Measurements from ENCODE around the gene ASIC1. TPM values are rescaled to one million over a fixed set of nuclear protein-coding genes. Genes with fewer than 3 reads are reported as not detected.

ASIC1 gene
- total and polyA plus RNA-seq, 7 experiments from 2014 or later, result 0.14 to 10.1 (median 1.7) TPM

- peak overlapping the region in 2 of 9 donors; percentile 6 to 73 for H3K27ac Mint-ChIP-seq
- no peak overlapping the region for H3K27ac ChIP-seq (ENCODE audit: low read depth, low read length)
- POLR2A ChIA-PET, result interaction anchor here (0.8 to 4.2 kb wide), 2 partner anchors 8 to 9 kb away, joined by 3 to 20 read pairs; partner anchors contain the start of gene COX14
Measured at GRCh38 chr12:50120521-50120920, 63.1 kb downstream of the ASIC1 start.

GRCh38 chr12:50120953-50121352 is 63.6 kb downstream of the ASIC1 start:
- H3K9me3 Mint-ChIP-seq, result no peaks in the 10 kb centered on the region
- Histone ChIP-seq H3K4me3 (ENCODE audit: low read length) (no peak overlapping the region), H3K36me3 (ENCODE audit: control insufficient read depth in 2 of 3, insufficient read depth in 3 of 3, low read length in 3 of 3) (peaks cover 0 to 78% (median 9%) of the 10 kb centered on the region in 3 experiments), H3K9me3 (ENCODE audit: control insufficient read depth in 2 of 3, low read length in 3 of 3) (no peaks in the 10 kb centered on the region), H3K27ac (ENCODE audit: low read depth, low read length) (no peak overlapping the region), H3K4me1 (ENCODE audit: control insufficient read depth in 2 of 2, insufficient read depth in 2 of 2, low read length in 2 of 2) (peaks cover 5 to 10% of the 10 kb centered on the region in 2 donors), H3K27me3 (ENCODE audit: control insufficient read depth in 2 of 2, insufficient read depth in 2 of 2, low read length in 2 of 2) (no peaks in the 10 kb centered on the region)
- H3K36me3 Mint-ChIP-seq, result peaks cover 6 to 32% (median 25%) of the 10 kb centered on the region in 5 donors
- H3K27ac Mint-ChIP-seq, result peak overlapping the region in 3 of 9 donors; percentile 6 to 73 (median 10)
- intact Hi-C loops (cut with micrococcal nuclease), result no loop called here
- H3K4me1 Mint-ChIP-seq, result peaks cover 30 to 62% (median 51%) of the 10 kb centered on the region in 7 donors
- no peak overlapping the region for H3K4me3 Mint-ChIP-seq
- ChIA-PET POLR2A (interaction anchor here (4.2 kb wide), 1 partner anchor 9 kb away, joined by 20 read pairs; the partner anchor contains the start of gene COX14), CTCF (interaction anchor here (1.2 to 1.3 kb wide), 2 partner anchors 9 kb away, joined by 3 to 5 read pairs; partner anchors contain the start of gene COX14)
- H3K27me3 Mint-ChIP-seq, result no peaks in the 10 kb centered on the region
- DNase-seq (no peak), ATAC-seq (no peak)

More at GRCh38 chr12:50120521-50120920, 63.1 kb downstream of the ASIC1 start:
- intact Hi-C loops (cut with micrococcal nuclease), result no loop called here
- H3K9me3 Mint-ChIP-seq, result no peaks in the 10 kb centered on the region
- no peak for ATAC-seq
- peaks cover 8 to 12% of the 10 kb centered on the region in 2 donors for H3K4me1 ChIP-seq (ENCODE audit: control insufficient read depth in 2 of 2, insufficient read depth in 2 of 2, low read length in 2 of 2)
- peaks cover 6 to 37% (median 26%) of the 10 kb centered on the region in 5 donors for H3K36me3 Mint-ChIP-seq
- DNase-seq, result no peak
- H3K9me3 ChIP-seq (ENCODE audit: control insufficient read depth in 2 of 3, low read length in 3 of 3), result no peaks in the 10 kb centered on the region
- peaks cover 0 to 79% (median 9%) of the 10 kb centered on the region in 3 experiments for H3K36me3 ChIP-seq (ENCODE audit: control insufficient read depth in 2 of 3, insufficient read depth in 3 of 3, low read length in 3 of 3)
- no peaks in the 10 kb centered on the region for H3K27me3 Mint-ChIP-seq
- no peak overlapping the region for H3K4me3 ChIP-seq (ENCODE audit: low read length)
- no peak overlapping the region for H3K4me3 Mint-ChIP-seq
- peaks cover 30 to 62% (median 51%) of the 10 kb centered on the region in 7 donors for H3K4me1 Mint-ChIP-seq
- CTCF ChIA-PET, result interaction anchor here (1.2 to 1.3 kb wide), 2 partner anchors 9 to 10 kb away, joined by 3 to 5 read pairs; partner anchors contain the start of gene COX14
- H3K27me3 ChIP-seq (ENCODE audit: control insufficient read depth in 2 of 2, insufficient read depth in 2 of 2, low read length in 2 of 2), result no peaks in the 10 kb centered on the region

GRCh38 chr12:50121641-50122040 is 64.2 kb downstream of the ASIC1 start:
- Histone ChIP-seq H3K4me1 (ENCODE audit: control insufficient read depth in 2 of 2, insufficient read depth in 2 of 2, low read length in 2 of 2) (peaks cover 5 to 7% of the 10 kb centered on the region in 2 donors), H3K4me3 (ENCODE audit: low read length) (no peak overlapping the region), H3K27me3 (ENCODE audit: control insufficient read depth in 2 of 2, insufficient read depth in 2 of 2, low read length in 2 of 2) (no peaks in the 10 kb centered on the region), H3K36me3 (ENCODE audit: control insufficient read depth in 2 of 3, insufficient read depth in 3 of 3, low read length in 3 of 3) (peaks cover 0 to 71% (median 9%) of the 10 kb centered on the region in 3 experiments), H3K9me3 (ENCODE audit: control insufficient read depth in 2 of 3, low read length in 3 of 3) (no peaks in the 10 kb centered on the region), H3K27ac (ENCODE audit: low read depth, low read length) (no peak overlapping the region)
- CTCF ChIA-PET, result interaction anchor here (2.6 kb wide), 1 partner anchor 11 kb away, joined by 8 read pairs; no protein-coding TSS in a partner anchor
- intact Hi-C loops (cut with micrococcal nuclease), result no loop called here
- POLR2A ChIA-PET, result interaction anchor here (0.6 to 4.2 kb wide), 3 partner anchors 9 to 46 kb away, joined by 3 to 20 read pairs (median 5); partner anchors contain the start of genes CERS5 and COX14
- Mint-ChIP-seq H3K4me1 (peaks cover 27 to 56% (median 45%) of the 10 kb centered on the region in 7 donors), H3K4me3 (no peak overlapping the region), H3K9me3 (no peaks in the 10 kb centered on the region), H3K27me3 (no peaks in the 10 kb centered on the region), H3K27ac (peak overlapping the region in 6 of 9 donors; percentile 6 to 62 (median 16)), H3K36me3 (peaks cover 6 to 32% (median 22%) of the 10 kb centered on the region in 5 donors)
- ATAC-seq (no peak), DNase-seq (no peak)

GRCh38 chr12:50123203-50123602 is 65.8 kb downstream of the ASIC1 start:
- Histone ChIP-seq H3K36me3 (ENCODE audit: control insufficient read depth in 2 of 3, insufficient read depth in 3 of 3, low read length in 3 of 3) (peaks cover 5 to 77% (median 9%) of the 10 kb centered on the region in 3 experiments), H3K27me3 (ENCODE audit: control insufficient read depth in 2 of 2, insufficient read depth in 2 of 2, low read length in 2 of 2) (no peaks in the 10 kb centered on the region), H3K9me3 (ENCODE audit: control insufficient read depth in 2 of 3, low read length in 3 of 3) (no peaks in the 10 kb centered on the region), H3K4me1 (ENCODE audit: control insufficient read depth in 2 of 2, insufficient read depth in 2 of 2, low read length in 2 of 2) (peaks cover 5 to 7% of the 10 kb centered on the region in 2 donors), H3K4me3 (ENCODE audit: low read length) (no peak overlapping the region), H3K27ac (ENCODE audit: low read depth, low read length) (no peak overlapping the region)
- ATAC-seq, result no peak
- H3K36me3 Mint-ChIP-seq, result peaks cover 6 to 38% (median 22%) of the 10 kb centered on the region in 5 donors
- no peaks in the 10 kb centered on the region for H3K27me3 Mint-ChIP-seq
- peaks cover 24 to 53% (median 41%) of the 10 kb centered on the region in 7 donors for H3K4me1 Mint-ChIP-seq
- no peak for DNase-seq
- CTCF ChIA-PET, result interaction anchor here (2.6 kb wide), 1 partner anchor 9 kb away, joined by 8 read pairs; no protein-coding TSS in a partner anchor
- no peak overlapping the region for H3K4me3 Mint-ChIP-seq
- H3K9me3 Mint-ChIP-seq, result no peaks in the 10 kb centered on the region
- intact Hi-C loops (cut with micrococcal nuclease), result no loop called here
- H3K27ac Mint-ChIP-seq, result peak overlapping the region in 2 of 9 donors; percentile 23 to 62
- POLR2A ChIA-PET, result interaction anchor here (1.4 to 4.2 kb wide), 2 partner anchors 11 to 13 kb away, joined by 3 to 20 read pairs; partner anchors contain the start of gene COX14

- Histone ChIP-seq H3K9me3 (ENCODE audit: control insufficient read depth in 2 of 3, low read length in 3 of 3) (no peaks in the 10 kb centered on the region), H3K4me1 (ENCODE audit: control insufficient read depth in 2 of 2, insufficient read depth in 2 of 2, low read length in 2 of 2) (peaks cover 5 to 7% of the 10 kb centered on the region in 2 donors), H3K27ac (ENCODE audit: low read depth, low read length) (no peak overlapping the region), H3K27me3 (ENCODE audit: control insufficient read depth in 2 of 2, insufficient read depth in 2 of 2, low read length in 2 of 2) (no peaks in the 10 kb centered on the region), H3K4me3 (ENCODE audit: low read length) (no peak overlapping the region), H3K36me3 (ENCODE audit: control insufficient read depth in 2 of 3, insufficient read depth in 3 of 3, low read length in 3 of 3) (peaks cover 10 to 64% (median 13%) of the 10 kb centered on the region in 3 experiments)
- POLR2A ChIA-PET, result interaction anchor here (1.4 to 5.8 kb wide), 2 partner anchors 12 to 15 kb away, joined by 3 to 36 read pairs; partner anchors contain the start of gene COX14
- Mint-ChIP-seq H3K27ac (peak overlapping the region in 4 of 9 donors; percentile 15 to 64 (median 46)), H3K4me3 (no peak overlapping the region), H3K27me3 (no peaks in the 10 kb centered on the region), H3K36me3 (peaks cover 7 to 41% (median 25%) of the 10 kb centered on the region in 5 donors), H3K9me3 (no peaks in the 10 kb centered on the region), H3K4me1 (peaks cover 18 to 39% (median 30%) of the 10 kb centered on the region in 7 donors)
- ATAC-seq (no peak), DNase-seq (no peak)
- intact Hi-C loops (cut with micrococcal nuclease), result no loop called here
- CTCF ChIA-PET, result no interaction called here
Measured at GRCh38 chr12:50127546-50127945, 70.2 kb downstream of the ASIC1 start.

- ATAC-seq (no peak), DNase-seq (no peak)
- Histone ChIP-seq H3K27ac (ENCODE audit: low read depth, low read length) (no peak overlapping the region), H3K27me3 (ENCODE audit: control insufficient read depth in 2 of 2, insufficient read depth in 2 of 2, low read length in 2 of 2) (no peaks in the 10 kb centered on the region), H3K4me1 (ENCODE audit: control insufficient read depth in 2 of 2, insufficient read depth in 2 of 2, low read length in 2 of 2) (peaks cover 5 to 7% of the 10 kb centered on the region in 2 donors), H3K9me3 (ENCODE audit: control insufficient read depth in 2 of 3, low read length in 3 of 3) (no peaks in the 10 kb centered on the region), H3K4me3 (ENCODE audit: low read length) (no peak overlapping the region), H3K36me3 (ENCODE audit: control insufficient read depth in 2 of 3, insufficient read depth in 3 of 3, low read length in 3 of 3) (peaks cover 15 to 65% (median 18%) of the 10 kb centered on the region in 3 experiments)
- POLR2A ChIA-PET, result interaction anchor here (0.6 to 5.8 kb wide), 4 partner anchors 9 to 947 kb away, joined by 3 to 36 read pairs (median 4); partner anchors contain the start of gene COX14
- H3K27ac Mint-ChIP-seq, result peak overlapping the region in 3 of 9 donors; percentile 1 to 41 (median 18)
- H3K4me3 Mint-ChIP-seq, result no peak overlapping the region
- H3K4me1 Mint-ChIP-seq, result peaks cover 18 to 37% (median 28%) of the 10 kb centered on the region in 7 donors
- intact Hi-C loops (cut with micrococcal nuclease), result no loop called here
- CTCF ChIA-PET, result interaction anchor here (0.7 to 4.4 kb wide), 5 partner anchors 17 to 59 kb away, joined by 3 to 32 read pairs (median 5); partner anchors contain the start of gene COX14
- no peaks in the 10 kb centered on the region for H3K9me3 Mint-ChIP-seq
- no peaks in the 10 kb centered on the region for H3K27me3 Mint-ChIP-seq
- H3K36me3 Mint-ChIP-seq, result peaks cover 8 to 39% (median 17%) of the 10 kb centered on the region in 5 donors
Measured at GRCh38 chr12:50129290-50129689, 71.9 kb downstream of the ASIC1 start.

Measured in naive thymus-derived CD4-positive, alpha-beta T cell (primary cell).